Brain microvascular endothelial cell (primary cell): Measurements from ENCODE around the gene CARD14.

Source experiments
- DNase-seq: peaks from one replicate; pipeline ENCODE4 v3.0.0-alpha.2; 2020
- H3K27ac ChIP-seq: fragments of 250-450 bp; sonication (Bioruptor Pico); 2 replicates; pipeline ENCODE4 v1.5.1; 2020; ENCODE audit warnings: mild to moderate bottlenecking, moderate library complexity
- H3K27me3 ChIP-seq: fragments of 250-450 bp; sonication (Bioruptor Pico); replicated peaks from 2 replicates; pipeline ENCODE4 v1.5.1; 2020; ENCODE audit warnings: mild to moderate bottlenecking
- H3K36me3 ChIP-seq: fragments of 250-450 bp; sonication (Bioruptor Pico); replicated peaks from 2 replicates; pipeline ENCODE4 v1.5.1; 2020; ENCODE audit warnings: mild to moderate bottlenecking
- H3K4me3 ChIP-seq: 2 replicates; pipeline ENCODE4 v1.5.1; 2011; ENCODE audit warnings: low read depth, mild to moderate bottlenecking, control low read depth, low read length, moderate library complexity
- CTCF ChIP-seq: IDR thresholded peaks from 2 replicates; pipeline ENCODE4 v1.5.1; 2011; ENCODE audit warnings: low read depth, mild to moderate bottlenecking, moderate library complexity, low read length, control low read depth, inconsistent platforms; ENCODE audit errors: missing control alignments
- in situ Hi-C: cut with HindIII; loops from 2 replicates; pipeline ENCODE4 v1.10.0; 2017; ENCODE audit warnings: low sequenced_read_pairs, low pct_ligation_motif_present

Gene CARD14

GRCh38 chr17:80213643-80213975 lies 43.8 kb downstream of the CARD14 start:
- DNase-seq = no peak
- Histone ChIP-seq H3K27me3 (no peaks in the 10 kb centered on the region), H3K27ac (no peak overlapping the region), H3K4me3 (no peak overlapping the region), H3K36me3 (peaks cover 14% of the 10 kb centered on the region)
- TF ChIP-seq CTCF = no peak
- in situ Hi-C loops = no loop called here

- no peak for DNase-seq
- in situ Hi-C loops = no loop called here
- peaks cover 14% of the 10 kb centered on the region for H3K36me3 ChIP-seq
- H3K27ac ChIP-seq = no peak overlapping the region
- no peak for TF ChIP-seq CTCF
- no peak overlapping the region for H3K4me3 ChIP-seq
- H3K27me3 ChIP-seq = no peaks in the 10 kb centered on the region
Measured at GRCh38 chr17:80214012-80214877, 44.4 kb downstream of the CARD14 start.

GRCh38 chr17:80214878-80215210 lies 45.0 kb downstream of the CARD14 start:
- TF ChIP-seq CTCF = no peak
- Histone ChIP-seq H3K36me3 (peaks cover 14% of the 10 kb centered on the region), H3K4me3 (no peak overlapping the region), H3K27me3 (no peaks in the 10 kb centered on the region), H3K27ac (no peak overlapping the region)
- in situ Hi-C loops = no loop called here
- DNase-seq = no peak

DNA sequence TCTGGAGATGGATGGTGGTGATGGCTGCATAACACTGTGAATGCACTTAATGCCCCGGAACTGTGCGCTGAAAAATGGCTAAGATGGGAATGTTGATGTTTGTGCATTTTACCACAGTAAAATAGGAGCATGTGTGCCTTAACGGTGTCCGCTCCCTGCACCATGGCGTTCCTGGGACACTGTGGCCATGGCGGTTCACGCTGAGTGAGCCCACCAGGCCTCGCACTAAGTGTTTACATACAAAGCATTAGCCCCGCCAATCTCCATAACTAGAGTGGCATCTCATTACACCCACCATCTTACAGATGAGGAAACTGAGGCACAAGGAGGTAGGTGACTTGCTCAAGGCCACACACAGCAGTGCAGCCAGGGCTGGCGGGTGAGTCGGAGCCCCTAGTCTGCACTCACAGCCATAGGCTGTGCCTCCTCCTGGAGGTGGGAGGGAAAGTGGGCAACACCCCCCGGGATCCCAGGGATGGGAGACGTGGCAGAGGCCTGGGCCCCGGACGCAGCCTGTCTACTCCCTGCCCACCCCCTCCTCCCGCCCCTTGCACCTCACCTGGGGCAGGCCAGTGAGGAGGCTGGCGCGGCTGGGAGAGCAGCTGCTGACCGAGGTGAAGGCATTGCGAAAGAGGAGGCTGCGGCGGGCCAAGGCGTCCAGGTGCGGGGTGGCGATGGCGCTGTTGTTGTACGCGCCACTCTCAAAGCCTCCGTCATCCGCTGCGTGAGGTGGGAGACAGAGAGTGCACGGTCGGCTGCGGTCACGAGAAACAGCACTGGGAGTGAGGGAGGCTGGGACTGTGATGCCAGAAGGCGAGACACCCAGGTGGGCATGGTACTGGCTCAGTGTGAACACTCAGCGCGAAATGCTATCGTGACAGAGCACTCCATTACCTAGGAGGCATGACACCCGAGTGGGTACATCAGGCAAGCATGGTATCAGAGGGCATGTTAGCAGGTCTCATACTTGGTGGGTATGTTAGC lies 46.9 kb downstream of the CARD14 start:
- Histone ChIP-seq H3K27me3 (no peaks in the 10 kb centered on the region), H3K4me3 (no peak overlapping the region), H3K27ac (no peak overlapping the region), H3K36me3 (peaks cover 4% of the 10 kb centered on the region)
- no peak for DNase-seq
- in situ Hi-C loops = no loop called here
- TF ChIP-seq CTCF = no peak

DNA sequence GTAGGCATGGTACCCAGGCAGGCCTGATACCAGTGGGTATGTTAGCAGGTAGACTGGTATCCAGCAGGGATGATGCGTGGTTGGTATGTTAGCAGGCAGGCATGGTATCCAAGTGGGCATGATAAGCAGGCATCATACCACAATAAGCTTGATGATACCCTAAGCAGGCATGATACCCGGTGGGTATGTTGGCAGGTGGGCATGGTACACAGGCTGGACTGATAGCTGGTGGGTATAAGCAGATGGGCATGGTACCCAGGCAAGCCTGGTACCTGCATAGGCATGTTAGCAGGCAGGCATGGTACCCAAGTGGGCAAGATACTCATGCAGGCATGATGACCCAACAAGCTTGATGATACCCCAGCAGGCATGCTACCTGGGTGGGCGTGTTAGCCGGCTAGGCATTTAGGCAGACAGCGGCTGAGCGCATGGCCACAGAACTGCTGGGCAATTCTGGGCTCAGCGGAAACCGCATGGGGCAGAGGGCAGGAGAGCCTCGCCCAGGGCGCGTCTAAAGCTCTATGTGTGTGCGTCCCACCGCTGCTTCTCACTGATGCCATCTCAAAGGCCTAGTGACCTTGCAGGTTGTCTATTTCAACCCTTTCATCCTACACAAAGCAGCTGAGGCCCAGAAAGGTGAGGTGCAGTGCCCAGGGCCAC lies 48.0 kb downstream of the CARD14 start:
- no peak for TF ChIP-seq CTCF
- Histone ChIP-seq H3K27ac (no peak overlapping the region), H3K4me3 (no peak overlapping the region), H3K27me3 (no peaks in the 10 kb centered on the region), H3K36me3 (no peaks in the 10 kb centered on the region)
- no peak for DNase-seq
- in situ Hi-C loops = no loop called here
